ENCODE results near the gene CYSTM1. TPM values are rescaled to one million over a fixed set of nuclear protein-coding genes. Genes with fewer than 3 reads are reported as not detected.

The CYSTM1 gene
- total RNA-seq, 1 experiment from 2014 or later, result 27.2 TPM

DNA sequence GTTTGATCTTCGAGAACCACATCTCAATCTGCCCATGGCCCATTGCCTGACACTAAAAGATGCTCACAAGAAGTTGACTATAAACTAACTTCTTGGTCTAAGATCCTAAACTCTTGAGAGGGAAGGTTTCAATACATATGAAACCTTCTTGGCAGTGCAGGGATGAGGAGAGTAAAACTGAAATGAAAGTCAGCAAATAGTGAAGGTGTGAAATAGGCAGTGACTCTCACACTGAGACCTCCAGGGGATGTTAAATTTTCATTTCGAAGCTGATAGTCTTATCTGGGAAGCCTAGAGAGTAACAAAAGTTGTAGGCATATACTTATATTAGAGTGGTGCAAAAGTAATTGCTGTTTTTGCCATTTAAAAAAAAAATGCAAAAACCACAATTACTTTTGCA, 974 bp upstream of the CYSTM1 start:
- Histone ChIP-seq H3K36me3 (ENCODE audit: low read depth) (no peaks in the 10 kb centered on the region), H3K27me3 (ENCODE audit: insufficient read depth, low read depth) (no peaks in the 10 kb centered on the region), H3F3A (ENCODE audit: insufficient read depth, low read depth) (peaks cover 19% of the 10 kb centered on the region), H2AFZ (no peak overlapping the region), H3K4me3 (no peak overlapping the region), H3K27ac (no peak overlapping the region), H3K4me2 (no peak overlapping the region), H3K79me2 (ENCODE audit: low read depth) (no peaks in the 10 kb centered on the region), H3K9me3 (ENCODE audit: insufficient read depth, low read depth) (no peaks in the 10 kb centered on the region), H4K20me1 (ENCODE audit: insufficient read depth) (no peaks in the 10 kb centered on the region), H3K4me1 (replicated peaks; ENCODE audit: insufficient read depth) (peaks cover 26% of the 10 kb centered on the region), H3K9me2 (ENCODE audit: insufficient read depth) (no peaks in the 10 kb centered on the region)
- BruUV-seq (replicated peaks), result no TSS peak
- TF ChIP-seq, protein P1, sequence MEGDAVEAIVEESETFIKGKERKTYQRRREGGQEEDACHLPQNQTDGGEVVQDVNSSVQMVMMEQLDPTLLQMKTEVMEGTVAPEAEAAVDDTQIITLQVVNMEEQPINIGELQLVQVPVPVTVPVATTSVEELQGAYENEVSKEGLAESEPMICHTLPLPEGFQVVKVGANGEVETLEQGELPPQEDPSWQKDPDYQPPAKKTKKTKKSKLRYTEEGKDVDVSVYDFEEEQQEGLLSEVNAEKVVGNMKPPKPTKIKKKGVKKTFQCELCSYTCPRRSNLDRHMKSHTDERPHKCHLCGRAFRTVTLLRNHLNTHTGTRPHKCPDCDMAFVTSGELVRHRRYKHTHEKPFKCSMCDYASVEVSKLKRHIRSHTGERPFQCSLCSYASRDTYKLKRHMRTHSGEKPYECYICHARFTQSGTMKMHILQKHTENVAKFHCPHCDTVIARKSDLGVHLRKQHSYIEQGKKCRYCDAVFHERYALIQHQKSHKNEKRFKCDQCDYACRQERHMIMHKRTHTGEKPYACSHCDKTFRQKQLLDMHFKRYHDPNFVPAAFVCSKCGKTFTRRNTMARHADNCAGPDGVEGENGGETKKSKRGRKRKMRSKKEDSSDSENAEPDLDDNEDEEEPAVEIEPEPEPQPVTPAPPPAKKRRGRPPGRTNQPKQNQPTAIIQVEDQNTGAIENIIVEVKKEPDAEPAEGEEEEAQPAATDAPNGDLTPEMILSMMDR (conservative IDR thresholded peaks at IDR 0.05), result no peak
- no peak for TF ChIP-seq EZH2 (IDR thresholded peaks at IDR 0.05; ENCODE audit: low read depth)
- DNase-seq, result no peak
- ChIA-PET CTCF (no interaction called here), POLR2A (ENCODE audit: unreplicated experiment) (no interaction called here)
- intact Hi-C loops (cut with micrococcal nuclease; ENCODE audit: unreplicated experiment), result no loop called here

DNA sequence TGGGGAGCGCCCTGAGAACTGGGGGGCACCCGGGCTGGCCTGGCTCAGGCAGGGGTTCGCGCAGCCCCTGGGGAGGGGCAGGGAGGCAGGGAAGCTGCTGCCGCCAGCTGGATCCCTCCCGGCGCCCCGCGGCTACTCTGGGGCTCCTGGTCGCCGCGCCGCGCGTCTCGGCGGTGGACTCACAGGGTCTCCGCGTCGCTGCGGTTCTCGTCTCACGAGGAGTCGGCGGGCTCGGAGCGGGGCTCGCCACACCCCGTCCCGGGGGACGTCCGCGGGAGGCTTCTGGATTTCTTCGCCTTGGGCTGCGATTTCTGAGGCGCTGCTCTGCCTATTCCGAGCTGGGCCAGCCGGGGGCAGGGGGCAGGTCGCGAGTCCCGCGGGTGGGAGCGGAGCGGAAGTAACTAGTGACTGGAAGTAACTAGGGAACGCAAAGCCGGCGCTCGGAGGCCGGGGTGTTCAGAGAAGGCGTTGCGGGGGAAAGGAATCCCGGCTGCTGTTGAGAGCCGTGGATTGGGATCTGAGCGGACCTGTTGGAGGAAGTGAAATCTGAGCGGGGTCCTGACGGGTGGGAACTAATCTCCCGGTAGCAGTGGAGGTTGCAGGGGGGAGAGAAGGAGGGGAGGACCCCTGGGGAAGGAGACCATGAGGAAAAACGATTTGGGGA, 511 bp downstream of the CYSTM1 start:
- H2AFZ ChIP-seq, result peak overlapping the region; percentile 99
- H3K27ac ChIP-seq, result peak overlapping the region; percentile 51
- no peaks in the 10 kb centered on the region for H3K27me3 ChIP-seq (ENCODE audit: insufficient read depth, low read depth)
- H3K9me2 ChIP-seq (ENCODE audit: insufficient read depth), result no peaks in the 10 kb centered on the region
- POLR2A ChIA-PET (ENCODE audit: unreplicated experiment), result no interaction called here
- no peaks in the 10 kb centered on the region for H4K20me1 ChIP-seq (ENCODE audit: insufficient read depth)
- intact Hi-C loops (cut with micrococcal nuclease; ENCODE audit: unreplicated experiment), result loop anchor here (2.0 to 5.0 kb wide), 4 partner anchors 39 to 547 kb away; no protein-coding TSS in a partner anchor
- CTCF ChIA-PET, result no interaction called here
- no peaks in the 10 kb centered on the region for H3K9me3 ChIP-seq (ENCODE audit: insufficient read depth, low read depth)
- peak overlapping the region; percentile 99 for H3K4me3 ChIP-seq
- peaks cover 22% of the 10 kb centered on the region for H3K4me1 ChIP-seq (replicated peaks; ENCODE audit: insufficient read depth)
- no peaks in the 10 kb centered on the region for H3K79me2 ChIP-seq (ENCODE audit: low read depth)
- H3F3A ChIP-seq (ENCODE audit: insufficient read depth, low read depth), result peaks cover 19% of the 10 kb centered on the region
- DNase-seq, result peak; percentile 59 to 60
- peak overlapping the region; percentile 99 for H3K4me2 ChIP-seq
- TF ChIP-seq, protein P1 (conservative IDR thresholded peaks at IDR 0.05), result 0 out of 2 replicates have a peak, but pooled peaks have one; percentile 24
- TF ChIP-seq EZH2 (IDR thresholded peaks at IDR 0.05; ENCODE audit: low read depth), result no peak
- no peaks in the 10 kb centered on the region for H3K36me3 ChIP-seq (ENCODE audit: low read depth)
- BruUV-seq (replicated peaks), result TSS peak; percentile 40

DNA sequence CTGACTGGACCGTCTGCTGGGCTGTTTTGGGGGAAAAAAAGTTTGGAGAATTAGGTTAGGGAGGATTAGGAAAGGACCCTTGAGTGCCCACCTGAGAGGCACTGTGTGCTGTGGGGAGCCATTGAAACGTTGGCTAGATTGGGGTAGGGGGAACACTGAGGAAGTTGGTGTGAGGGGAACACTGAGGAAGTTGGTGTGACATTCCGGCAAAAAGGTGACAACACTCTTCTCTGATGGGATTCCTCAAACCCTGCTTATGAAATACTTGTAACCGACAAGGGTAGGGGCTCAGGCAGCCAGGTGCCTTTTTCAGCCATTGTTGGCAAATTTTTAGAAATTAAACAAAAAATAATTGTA, 1.0 kb downstream of the CYSTM1 start:
- intact Hi-C loops (cut with micrococcal nuclease; ENCODE audit: unreplicated experiment), result loop anchor here (2.0 to 5.0 kb wide), 4 partner anchors 39 to 546 kb away; no protein-coding TSS in a partner anchor

More for the DNA sequence above, 1.0 kb downstream of the CYSTM1 start:
- no peaks in the 10 kb centered on the region for H3K27me3 ChIP-seq (ENCODE audit: insufficient read depth, low read depth)
- no peaks in the 10 kb centered on the region for H3K9me2 ChIP-seq (ENCODE audit: insufficient read depth)
- H3K9me3 ChIP-seq (ENCODE audit: insufficient read depth, low read depth), result no peaks in the 10 kb centered on the region
- H3K4me2 ChIP-seq, result peak overlapping the region; percentile 99
- peak overlapping the region; percentile 99 for H3K4me3 ChIP-seq
- H4K20me1 ChIP-seq (ENCODE audit: insufficient read depth), result no peaks in the 10 kb centered on the region
- peak overlapping the region; percentile 99 for H2AFZ ChIP-seq
- H3K4me1 ChIP-seq (replicated peaks; ENCODE audit: insufficient read depth), result peaks cover 22% of the 10 kb centered on the region
- CTCF ChIA-PET, result no interaction called here
- BruUV-seq (replicated peaks), result no TSS peak
- POLR2A ChIA-PET (ENCODE audit: unreplicated experiment), result no interaction called here
- H3F3A ChIP-seq (ENCODE audit: insufficient read depth, low read depth), result peaks cover 19% of the 10 kb centered on the region
- peak overlapping the region; percentile 51; the same call in 1 of the 2 replicates for H3K27ac ChIP-seq
- no peaks in the 10 kb centered on the region for H3K79me2 ChIP-seq (ENCODE audit: low read depth)
- TF ChIP-seq EZH2 (IDR thresholded peaks at IDR 0.05; ENCODE audit: low read depth), result no peak
- TF ChIP-seq, protein P1 (conservative IDR thresholded peaks at IDR 0.05), result no peak
- H3K36me3 ChIP-seq (ENCODE audit: low read depth), result no peaks in the 10 kb centered on the region
- no peak for DNase-seq
